Hypothalamus (tissue), 51 donors: ENCODE measurements around the gene NADSYN1.

Experiments used
- DNase-seq, 51 donors: peaks; one replicate each; lab custom pipeline; 2025; lab: John Stamatoyannopoulos, UW

Gene NADSYN1

DNA sequence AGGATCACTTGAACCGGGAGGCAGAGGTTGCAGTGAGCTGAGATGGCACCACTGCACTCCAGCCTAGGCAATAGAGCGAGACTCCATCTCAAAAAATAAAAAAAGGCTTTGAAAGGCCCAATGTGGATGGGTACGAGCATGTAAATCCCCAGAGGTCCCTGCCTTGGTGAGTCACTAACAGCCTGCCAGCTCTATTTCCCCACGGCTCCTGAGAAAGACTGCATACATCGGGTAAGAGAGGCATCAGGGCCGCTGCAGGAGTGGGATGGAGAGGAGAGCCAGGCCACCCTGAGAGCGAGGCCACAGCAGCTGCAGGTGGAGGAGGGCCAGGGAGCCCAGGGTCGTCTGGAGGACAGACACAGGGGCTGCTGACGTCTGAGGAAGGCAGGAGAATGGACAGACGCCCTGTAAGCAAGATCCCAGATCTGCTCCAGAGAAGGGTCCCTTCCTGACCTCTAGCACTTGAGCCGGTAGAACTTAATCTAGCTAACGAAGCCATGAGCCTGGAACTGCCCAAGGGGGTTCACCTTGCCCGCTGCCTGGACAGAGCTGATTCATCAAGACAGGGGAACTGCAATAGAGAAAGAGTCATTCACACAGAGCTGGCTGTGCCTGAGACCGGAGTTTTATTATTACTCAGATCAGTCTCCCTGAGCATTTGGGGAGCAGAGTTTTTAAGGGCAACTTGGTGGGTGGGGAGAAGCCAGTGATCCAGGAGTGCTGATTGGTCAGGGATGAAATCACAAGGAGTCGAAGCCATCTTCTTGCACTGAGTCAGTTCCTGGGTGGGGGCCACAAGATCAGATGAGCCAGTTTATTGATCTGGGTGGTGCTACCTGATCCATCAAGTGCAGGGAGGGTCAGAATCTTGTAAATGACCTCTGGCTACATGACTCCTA is 90.1 kb downstream of the NADSYN1 start:
- DNase-seq: no peak

- no peak for DNase-seq
Measured at GRCh38 chr11:71543866-71544265, 90.9 kb downstream of the NADSYN1 start.

DNA sequence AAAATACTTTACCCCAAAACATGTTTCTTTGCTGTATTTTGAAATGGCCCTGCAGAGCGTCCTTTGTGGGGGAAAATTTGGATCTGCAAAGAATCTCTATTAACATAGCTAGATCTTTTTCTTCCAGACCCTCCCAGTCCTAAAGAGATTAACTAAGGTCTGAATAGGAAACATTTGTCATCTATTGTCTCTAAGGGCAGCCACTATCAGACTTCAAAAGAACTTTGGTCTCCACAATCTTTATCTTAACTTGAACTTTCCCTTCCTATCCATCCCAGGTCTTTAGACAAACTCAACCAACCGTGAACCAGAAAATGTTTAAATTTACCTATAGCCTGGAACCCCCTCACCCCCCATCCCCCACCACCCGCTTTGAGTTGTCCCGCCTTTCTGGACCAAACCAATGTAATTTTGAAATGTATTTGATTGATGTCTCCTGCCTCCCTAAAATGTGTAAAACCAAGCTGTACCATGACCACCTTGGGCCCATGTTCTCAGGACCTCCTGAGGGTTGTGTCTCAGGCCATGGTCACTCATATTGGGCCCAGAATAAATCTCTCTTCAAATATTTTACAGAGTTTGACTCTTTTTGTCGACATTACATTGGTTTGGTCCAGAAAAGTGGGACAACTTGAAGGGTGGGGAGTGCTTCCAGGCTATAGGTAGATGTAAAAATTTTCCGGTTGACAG is 91.7 kb downstream of the NADSYN1 start:
- no peak for DNase-seq

DNA sequence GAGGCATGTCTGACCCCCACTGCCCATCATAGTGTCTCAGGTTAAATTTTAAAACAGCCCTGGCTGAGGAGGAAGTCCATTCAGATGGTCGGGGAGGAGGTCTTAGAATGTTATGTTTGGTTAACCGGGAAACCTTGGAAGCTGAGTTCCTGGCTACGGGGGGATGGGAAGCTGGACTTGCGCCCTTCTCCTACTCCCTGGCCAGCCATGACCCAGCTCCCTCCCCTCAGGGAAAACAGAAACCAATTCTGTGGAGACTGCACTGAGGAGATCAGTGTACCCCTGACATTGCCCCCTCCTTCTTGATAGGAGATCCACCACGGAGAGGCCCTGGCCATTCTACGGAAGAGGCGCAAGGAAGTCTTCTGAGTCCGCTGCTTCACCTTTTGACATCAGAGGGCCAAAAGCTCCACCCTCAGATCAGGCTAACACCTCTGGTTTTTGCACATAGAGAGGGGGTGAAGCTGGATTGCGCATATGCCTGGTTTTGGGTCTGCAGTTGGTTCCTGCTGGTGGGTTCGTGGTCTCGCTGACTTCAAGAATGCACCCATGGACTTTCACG is 92.5 kb downstream of the NADSYN1 start:
- no peak for DNase-seq

DNA sequence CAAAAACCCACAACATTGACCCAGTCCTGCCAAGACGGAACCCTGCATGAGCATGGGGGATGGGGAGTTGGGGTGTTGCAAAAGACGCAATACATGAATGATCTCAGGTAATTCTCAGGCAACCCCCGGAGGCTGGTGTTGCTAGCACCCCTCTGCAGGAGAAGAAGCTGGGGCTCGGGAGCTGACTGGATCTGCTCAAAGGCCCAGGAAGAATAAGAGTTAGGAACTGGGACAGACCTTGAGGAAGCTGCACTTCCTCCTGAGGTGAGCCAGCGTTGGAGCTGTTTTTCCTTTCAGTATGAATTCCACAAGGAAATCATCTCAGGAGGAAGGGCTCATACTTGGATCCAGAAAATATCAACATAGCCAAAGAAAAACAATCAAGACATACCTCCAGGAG is 95.1 kb downstream of the NADSYN1 start, which contains the start of gene KRTAP5-9:
KRTAP5-9 (plus strand) TSS at position 301 of the 400 bp plus-strand sequence. CDS start 238 bp downstream, outside the sequence.
- no peak for DNase-seq

DNA sequence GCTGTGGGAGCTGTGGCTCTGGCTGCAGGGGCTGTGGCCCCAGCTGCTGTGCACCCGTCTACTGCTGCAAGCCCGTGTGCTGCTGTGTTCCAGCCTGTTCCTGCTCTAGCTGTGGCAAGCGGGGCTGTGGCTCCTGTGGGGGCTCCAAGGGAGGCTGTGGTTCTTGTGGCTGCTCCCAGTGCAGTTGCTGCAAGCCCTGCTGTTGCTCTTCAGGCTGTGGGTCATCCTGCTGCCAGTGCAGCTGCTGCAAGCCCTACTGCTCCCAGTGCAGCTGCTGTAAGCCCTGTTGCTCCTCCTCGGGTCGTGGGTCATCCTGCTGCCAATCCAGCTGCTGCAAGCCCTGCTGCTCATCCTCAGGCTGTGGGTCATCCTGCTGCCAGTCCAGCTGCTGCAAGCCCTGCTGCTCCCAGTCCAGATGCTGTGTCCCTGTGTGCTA is 95.7 kb downstream of the NADSYN1 start:
- no peak for DNase-seq
